ENCODE results near the gene MYO5A. TPM values are rescaled to one million over a fixed set of nuclear protein-coding genes. Genes with fewer than 3 reads are reported as not detected.

Gene MYO5A
- total RNA-seq, 4 donors from 2014 or later: 10.3 to 26.0 (median 22.7) TPM

GRCh38 chr15:52324109-52324508 lies 204.6 kb downstream of the MYO5A start:
- no peak overlapping the region for H3K4me3 ChIP-seq
- H3K36me3 ChIP-seq: no peaks in the 10 kb centered on the region
- H3K4me1 ChIP-seq: no peaks in the 10 kb centered on the region
- no peak overlapping the region for H3K27ac ChIP-seq
- no peaks in the 10 kb centered on the region for H3K27me3 ChIP-seq
- TF ChIP-seq POLR2A (IDR thresholded peaks at IDR 0.05): no peak
- DNase-seq: no peak
- intact Hi-C loops (cut with DNase I; ENCODE audit: low total_unique reads): no loop called here
- no peaks in the 10 kb centered on the region for H3K9me3 ChIP-seq

DNA sequence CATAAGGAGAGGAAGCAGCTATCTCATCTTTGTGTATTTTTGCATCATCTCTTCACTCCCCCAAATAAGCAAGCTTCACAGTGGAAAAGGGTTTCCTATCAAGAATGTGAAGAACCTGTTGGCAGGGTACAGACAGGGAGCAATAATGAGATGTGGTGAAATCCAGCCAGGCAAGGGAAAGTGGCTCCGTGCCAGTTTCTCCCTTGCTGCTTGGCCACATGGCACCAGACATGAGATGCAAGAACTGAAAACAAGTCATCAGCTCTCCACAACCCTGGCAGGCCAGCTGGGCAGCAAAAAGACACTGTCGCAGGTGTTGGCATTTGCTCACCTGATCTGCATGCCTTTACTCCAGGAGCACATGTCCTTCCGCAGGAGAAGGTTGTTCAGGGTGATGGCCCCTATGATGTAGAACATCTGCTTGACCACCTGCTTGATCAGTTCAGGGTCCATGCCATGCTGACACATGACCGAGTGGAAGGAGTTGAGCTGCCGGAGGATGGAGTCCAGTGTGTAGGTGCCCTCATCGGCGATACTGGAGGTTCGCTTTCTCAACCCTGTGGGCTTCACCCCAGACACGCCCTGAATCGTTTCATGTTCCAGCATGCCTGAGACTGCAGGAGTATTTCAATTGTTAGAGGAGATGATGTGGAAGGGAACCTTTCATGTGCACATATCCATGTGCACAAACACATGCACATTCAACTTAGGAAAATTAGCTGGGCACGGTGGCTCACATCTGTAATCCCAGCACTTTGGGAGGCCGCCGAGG lies 209.8 kb downstream of the MYO5A start:
- Histone ChIP-seq H3K4me3 (no peak overlapping the region), H3K27ac (no peak overlapping the region), H3K9me3 (no peaks in the 10 kb centered on the region), H3K36me3 (no peaks in the 10 kb centered on the region), H3K27me3 (no peaks in the 10 kb centered on the region), H3K4me1 (no peaks in the 10 kb centered on the region)
- TF ChIP-seq POLR2A (IDR thresholded peaks at IDR 0.05): no peak
- TF ChIP-seq, protein P1, sequence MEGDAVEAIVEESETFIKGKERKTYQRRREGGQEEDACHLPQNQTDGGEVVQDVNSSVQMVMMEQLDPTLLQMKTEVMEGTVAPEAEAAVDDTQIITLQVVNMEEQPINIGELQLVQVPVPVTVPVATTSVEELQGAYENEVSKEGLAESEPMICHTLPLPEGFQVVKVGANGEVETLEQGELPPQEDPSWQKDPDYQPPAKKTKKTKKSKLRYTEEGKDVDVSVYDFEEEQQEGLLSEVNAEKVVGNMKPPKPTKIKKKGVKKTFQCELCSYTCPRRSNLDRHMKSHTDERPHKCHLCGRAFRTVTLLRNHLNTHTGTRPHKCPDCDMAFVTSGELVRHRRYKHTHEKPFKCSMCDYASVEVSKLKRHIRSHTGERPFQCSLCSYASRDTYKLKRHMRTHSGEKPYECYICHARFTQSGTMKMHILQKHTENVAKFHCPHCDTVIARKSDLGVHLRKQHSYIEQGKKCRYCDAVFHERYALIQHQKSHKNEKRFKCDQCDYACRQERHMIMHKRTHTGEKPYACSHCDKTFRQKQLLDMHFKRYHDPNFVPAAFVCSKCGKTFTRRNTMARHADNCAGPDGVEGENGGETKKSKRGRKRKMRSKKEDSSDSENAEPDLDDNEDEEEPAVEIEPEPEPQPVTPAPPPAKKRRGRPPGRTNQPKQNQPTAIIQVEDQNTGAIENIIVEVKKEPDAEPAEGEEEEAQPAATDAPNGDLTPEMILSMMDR (IDR thresholded peaks at IDR 0.05): no peak
- intact Hi-C loops (cut with DNase I; ENCODE audit: low total_unique reads): no loop called here
- DNase-seq: no peak

GRCh38 chr15:52317688-52318087 lies 211.0 kb downstream of the MYO5A start:
- Histone ChIP-seq H3K4me1 (no peaks in the 10 kb centered on the region), H3K36me3 (no peaks in the 10 kb centered on the region), H3K4me3 (no peak overlapping the region), H3K27me3 (no peaks in the 10 kb centered on the region), H3K9me3 (no peaks in the 10 kb centered on the region), H3K27ac (no peak overlapping the region)
- DNase-seq: no peak
- TF ChIP-seq, protein P1 (IDR thresholded peaks at IDR 0.05): no peak
- no peak for TF ChIP-seq POLR2A (IDR thresholded peaks at IDR 0.05)
- intact Hi-C loops (cut with DNase I; ENCODE audit: low total_unique reads): no loop called here

DNA sequence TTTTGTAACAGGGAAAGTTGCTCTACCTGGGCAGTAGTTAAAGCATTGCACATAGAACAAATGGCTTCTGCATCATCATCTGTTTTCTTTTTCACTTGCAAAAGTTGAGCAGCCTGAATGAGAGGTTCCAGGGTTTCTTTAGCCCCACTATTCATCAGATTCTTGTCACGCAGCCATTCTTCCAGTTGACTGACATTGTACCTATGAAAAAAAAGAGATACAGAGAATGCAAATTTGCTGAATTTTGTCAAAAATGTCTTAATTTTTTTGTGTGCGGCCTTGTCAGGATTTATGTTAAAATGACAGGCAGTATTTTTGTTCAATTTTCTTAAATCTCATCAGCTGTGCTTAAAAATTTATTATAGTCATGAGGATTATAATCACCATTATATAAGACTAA lies 211.7 kb downstream of the MYO5A start:
- DNase-seq: no peak
- Histone ChIP-seq H3K4me3 (no peak overlapping the region), H3K36me3 (no peaks in the 10 kb centered on the region), H3K4me1 (no peaks in the 10 kb centered on the region), H3K9me3 (no peaks in the 10 kb centered on the region), H3K27me3 (no peaks in the 10 kb centered on the region), H3K27ac (no peak overlapping the region)
- TF ChIP-seq POLR2A (IDR thresholded peaks at IDR 0.05): no peak
- TF ChIP-seq, protein P1 (IDR thresholded peaks at IDR 0.05): no peak
- intact Hi-C loops (cut with DNase I; ENCODE audit: low total_unique reads): no loop called here

GRCh38 chr15:52309154-52309548 lies 219.5 kb downstream of the MYO5A start:
- DNase-seq: no peak
- intact Hi-C loops (cut with DNase I; ENCODE audit: low total_unique reads): no loop called here
- H3K4me1 ChIP-seq: no peaks in the 10 kb centered on the region
- H3K4me3 ChIP-seq: no peak overlapping the region
- no peaks in the 10 kb centered on the region for H3K9me3 ChIP-seq
- no peaks in the 10 kb centered on the region for H3K27me3 ChIP-seq
- no peak for TF ChIP-seq POLR2A (IDR thresholded peaks at IDR 0.05)
- TF ChIP-seq, protein P1 (IDR thresholded peaks at IDR 0.05): no peak
- H3K36me3 ChIP-seq: no peaks in the 10 kb centered on the region
- H3K27ac ChIP-seq: no peak overlapping the region
